LNCaP clone FGC (cell line): ENCODE results near the gene ARSK.
"Not testable (repeated sequence)": the region's sequence is repeated elsewhere in the genome, so short reads cannot be mapped to it uniquely, and the experiment has no call there.

Source experiments
- DNase-seq: peaks from one replicate; pipeline ENCODE4 v3.0.0-alpha.2; 2011; ENCODE audit warnings: low read depth
- H3K4me3 ChIP-seq: 2 replicates; pipeline ENCODE4 v1.5.1; 2011; ENCODE audit warnings: mild to moderate bottlenecking, low read depth, low read length, control low read depth
- TF ChIP-seq, protein P1 (sequence below): IDR thresholded peaks from 2 replicates; pipeline ENCODE4 v1.5.1; 2012; ENCODE audit warnings: mild to moderate bottlenecking; ENCODE audit not compliant: control insufficient read depth, insufficient read depth; ENCODE audit errors: extremely low read depth

The ARSK gene

DNA sequence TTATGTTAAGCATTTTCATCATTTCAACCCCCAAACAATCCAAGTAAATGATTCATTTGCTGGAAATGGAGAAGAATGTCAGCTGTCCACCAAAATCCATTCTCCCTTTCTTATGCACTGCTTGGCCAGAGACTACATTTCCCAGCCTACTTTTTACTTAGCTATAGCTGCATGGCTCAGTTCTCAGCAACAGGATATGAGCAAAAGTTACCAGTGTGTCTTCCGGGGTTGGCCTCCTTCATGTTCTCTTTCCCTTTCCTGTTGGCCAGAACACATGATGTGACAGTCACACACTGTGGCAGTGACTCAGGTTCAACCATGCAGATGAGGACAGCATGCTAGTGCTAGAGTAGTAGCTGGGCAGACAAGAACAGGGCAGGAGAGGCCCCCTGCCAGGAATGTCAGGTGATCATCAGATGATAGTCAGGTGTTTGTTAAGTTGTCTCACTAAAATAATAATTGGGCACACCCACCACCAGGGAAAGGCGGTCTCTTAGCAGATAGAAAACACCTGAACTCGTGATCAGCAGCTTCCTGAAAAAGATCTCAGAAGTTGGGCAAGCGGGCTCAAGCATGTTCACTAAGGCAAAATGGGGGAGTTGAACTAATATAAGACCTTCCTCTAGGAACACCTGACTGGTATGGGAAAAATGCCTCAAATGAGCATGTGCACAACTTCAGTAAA is 77.2 kb downstream of the ARSK start:
- TF ChIP-seq, protein P1, sequence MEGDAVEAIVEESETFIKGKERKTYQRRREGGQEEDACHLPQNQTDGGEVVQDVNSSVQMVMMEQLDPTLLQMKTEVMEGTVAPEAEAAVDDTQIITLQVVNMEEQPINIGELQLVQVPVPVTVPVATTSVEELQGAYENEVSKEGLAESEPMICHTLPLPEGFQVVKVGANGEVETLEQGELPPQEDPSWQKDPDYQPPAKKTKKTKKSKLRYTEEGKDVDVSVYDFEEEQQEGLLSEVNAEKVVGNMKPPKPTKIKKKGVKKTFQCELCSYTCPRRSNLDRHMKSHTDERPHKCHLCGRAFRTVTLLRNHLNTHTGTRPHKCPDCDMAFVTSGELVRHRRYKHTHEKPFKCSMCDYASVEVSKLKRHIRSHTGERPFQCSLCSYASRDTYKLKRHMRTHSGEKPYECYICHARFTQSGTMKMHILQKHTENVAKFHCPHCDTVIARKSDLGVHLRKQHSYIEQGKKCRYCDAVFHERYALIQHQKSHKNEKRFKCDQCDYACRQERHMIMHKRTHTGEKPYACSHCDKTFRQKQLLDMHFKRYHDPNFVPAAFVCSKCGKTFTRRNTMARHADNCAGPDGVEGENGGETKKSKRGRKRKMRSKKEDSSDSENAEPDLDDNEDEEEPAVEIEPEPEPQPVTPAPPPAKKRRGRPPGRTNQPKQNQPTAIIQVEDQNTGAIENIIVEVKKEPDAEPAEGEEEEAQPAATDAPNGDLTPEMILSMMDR, result no peak
- DNase-seq, result no peak
- H3K4me3 ChIP-seq, result no peak overlapping the region

DNA sequence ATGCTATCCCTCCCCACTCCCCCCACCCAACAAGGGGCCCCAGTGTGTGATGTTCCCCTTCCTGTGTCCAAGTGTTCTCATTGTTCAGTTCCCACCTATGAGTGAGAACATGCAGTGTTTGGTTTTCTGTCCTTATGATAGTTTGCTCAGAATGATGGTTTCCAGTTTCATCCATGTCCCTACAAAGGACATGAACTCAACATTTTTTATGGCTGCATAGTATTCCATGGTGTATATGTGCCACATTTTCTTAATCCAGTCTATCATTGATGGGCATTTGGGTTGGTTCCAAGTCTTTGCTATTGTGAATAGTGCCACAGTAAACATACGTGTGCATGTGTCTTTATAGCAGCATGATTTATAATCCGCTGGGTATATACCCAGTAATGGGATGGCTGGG is 78.0 kb downstream of the ARSK start:
- H3K4me3 ChIP-seq, DNase-seq: not testable (repeated sequence)

DNA sequence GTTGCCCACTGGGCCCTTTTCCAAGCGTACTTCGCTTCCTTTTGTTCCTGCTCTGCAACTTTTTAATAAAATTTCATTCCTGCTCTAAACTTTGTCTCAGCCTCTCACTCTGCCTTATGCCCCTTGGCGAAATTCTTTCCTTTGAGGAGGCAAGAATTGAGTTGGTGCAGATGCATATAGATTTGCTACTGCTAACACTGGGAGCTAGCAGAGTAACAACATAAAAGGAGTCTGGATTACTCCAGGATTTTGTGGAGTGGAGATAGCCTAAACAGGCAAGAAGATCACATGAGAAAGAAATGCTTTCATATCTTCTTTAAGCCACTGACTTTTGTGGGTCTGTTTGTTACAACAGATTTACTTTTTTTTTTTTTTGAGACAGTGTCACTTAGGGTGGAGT is 78.8 kb downstream of the ARSK start:
- TF ChIP-seq, protein P1, result no peak
- no peak overlapping the region for H3K4me3 ChIP-seq
- DNase-seq, result no peak

DNA sequence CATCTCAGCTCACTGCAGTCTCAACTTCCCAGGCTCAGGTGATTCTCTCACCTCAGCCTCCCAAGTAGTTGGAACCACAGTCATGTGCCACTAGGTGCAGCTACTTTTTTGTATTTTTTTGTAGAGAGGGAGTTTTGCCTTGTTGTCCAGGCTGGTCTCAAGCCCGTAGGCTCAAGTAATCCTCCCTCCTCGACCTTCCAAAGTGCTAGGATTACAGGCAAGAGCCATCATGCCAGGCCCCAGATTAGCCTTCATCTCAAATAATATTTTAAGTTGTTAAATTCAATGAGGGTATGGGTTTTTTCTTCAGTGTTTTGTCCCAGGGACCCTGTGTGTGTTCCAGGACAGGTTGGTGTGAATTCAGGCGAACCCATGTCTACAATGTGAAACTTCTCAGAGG is 79.2 kb downstream of the ARSK start:
- no peak overlapping the region for H3K4me3 ChIP-seq
- TF ChIP-seq, protein P1, result no peak

DNA sequence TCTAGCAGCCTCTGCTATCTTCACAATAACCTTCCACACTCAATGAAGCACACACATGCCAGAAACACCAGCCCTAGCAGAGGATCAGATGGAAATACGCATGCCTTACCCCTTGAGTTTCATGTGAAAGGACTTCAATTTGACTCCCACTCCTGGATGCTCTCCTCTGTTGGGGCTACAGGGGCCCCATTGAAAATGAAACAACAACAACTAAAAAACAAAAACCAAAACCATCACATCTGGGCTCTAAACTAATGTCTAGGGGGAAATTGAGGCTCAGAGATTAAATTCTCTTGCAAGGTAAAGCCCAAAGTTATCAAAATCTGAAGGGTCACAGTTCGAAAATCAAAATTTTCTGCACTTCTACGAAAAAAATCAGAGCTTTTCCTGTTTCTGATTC is 83.7 kb downstream of the ARSK start:
- no peak for DNase-seq
- TF ChIP-seq, protein P1, result no peak

More for the DNA sequence above, 79.2 kb downstream of the ARSK start:
- no peak for DNase-seq

DNA sequence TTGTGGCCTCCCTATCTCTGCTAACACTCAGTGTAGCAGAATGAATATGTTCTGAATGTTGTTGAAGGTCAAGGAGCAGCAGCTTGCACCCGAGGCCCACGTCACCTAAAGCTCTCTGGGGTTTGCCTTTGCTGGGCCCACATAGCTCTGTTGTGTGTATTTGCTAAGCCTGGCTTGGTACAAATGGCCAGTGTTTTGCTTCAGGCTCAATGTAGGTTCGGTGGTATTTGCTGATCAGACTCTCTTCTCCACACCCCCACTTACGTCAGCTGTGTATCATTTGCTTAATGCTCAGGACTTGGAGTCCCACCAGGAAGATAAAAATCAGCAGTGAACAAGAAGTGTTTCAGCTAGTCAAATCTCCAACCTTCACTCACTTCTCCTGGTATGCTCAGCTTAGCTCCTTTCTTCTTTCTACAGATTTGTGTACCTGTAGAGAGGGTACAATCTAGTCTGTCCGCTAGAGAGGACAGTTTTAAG is 86.9 kb downstream of the ARSK start:
- DNase-seq, result peak; percentile 98
- H3K4me3 ChIP-seq, result no peak overlapping the region
- TF ChIP-seq, protein P1, result no peak

More for the DNA sequence above, 83.7 kb downstream of the ARSK start:
- no peak overlapping the region for H3K4me3 ChIP-seq

DNA sequence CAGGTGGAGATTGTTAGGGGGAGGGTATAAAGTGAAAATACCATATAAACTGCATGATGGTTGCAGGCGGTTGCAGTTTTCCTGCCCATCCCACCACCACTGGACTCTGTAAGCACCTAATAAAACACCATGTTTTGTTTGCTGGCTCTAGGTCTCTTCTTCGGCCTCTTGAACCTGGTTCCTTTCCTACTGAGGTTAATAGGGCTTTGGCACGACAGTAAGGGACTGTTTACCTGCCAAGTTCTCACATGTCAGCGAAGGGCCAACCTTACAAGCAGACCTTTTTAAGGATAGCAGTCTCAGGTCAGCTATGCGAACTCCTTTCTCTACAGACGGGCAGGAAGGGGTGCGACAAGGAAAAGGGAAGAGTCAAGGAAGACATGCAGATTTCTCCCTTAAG is 88.3 kb downstream of the ARSK start:
- TF ChIP-seq, protein P1, result no peak
- peak; percentile 89 for DNase-seq
- no peak overlapping the region for H3K4me3 ChIP-seq
